HG03378 (cell line): ENCODE data around the gene SULT1C4.
"Not testable (repeated sequence)": the region's sequence is repeated elsewhere in the genome, so short reads cannot be mapped to it uniquely, and the experiment has no call there.

ENCODE experiments used
- ATAC-seq: cut with Tn5 transposase; IDR thresholded peaks from one replicate; pipeline ENCODE4 v1.9.1; 2021; ENCODE audit warnings: mild to moderate bottlenecking, moderate library complexity; ENCODE audit not compliant: unreplicated experiment

The SULT1C4 gene

GRCh38 chr2:108412995-108413710 is 35.4 kb downstream of the SULT1C4 start:
- ATAC-seq: no peak

GRCh38 chr2:108413711-108414095 is 35.9 kb downstream of the SULT1C4 start:
- ATAC-seq: no peak

DNA sequence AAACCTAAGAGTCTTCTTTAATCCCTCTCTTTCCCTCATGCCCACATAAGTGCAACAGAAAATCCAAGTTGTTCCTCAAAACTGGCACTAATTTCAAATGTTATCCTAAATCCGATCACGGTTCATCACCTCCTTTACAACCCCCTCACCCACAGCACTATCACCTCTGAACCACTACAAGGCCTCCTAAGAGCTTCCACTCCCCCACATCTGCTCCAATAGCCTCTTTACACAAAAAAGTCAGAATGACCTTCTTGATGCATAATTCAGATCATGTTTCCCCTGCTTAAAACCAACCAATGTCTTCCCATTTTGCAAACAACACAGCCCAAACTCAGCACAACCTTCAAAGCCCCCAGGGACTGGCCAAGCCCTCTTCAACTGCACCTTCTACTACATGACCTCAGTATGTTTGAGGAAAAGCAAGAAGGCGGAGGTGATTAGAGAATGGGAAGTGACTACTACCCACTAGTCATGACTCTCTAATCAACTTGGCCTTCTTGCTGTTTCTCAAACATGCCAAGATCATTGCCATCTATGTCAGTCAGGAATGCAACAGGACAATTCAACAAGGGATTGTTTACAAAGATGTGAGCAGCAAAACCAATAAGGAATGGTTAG is 36.6 kb downstream of the SULT1C4 start:
- no peak for ATAC-seq

DNA sequence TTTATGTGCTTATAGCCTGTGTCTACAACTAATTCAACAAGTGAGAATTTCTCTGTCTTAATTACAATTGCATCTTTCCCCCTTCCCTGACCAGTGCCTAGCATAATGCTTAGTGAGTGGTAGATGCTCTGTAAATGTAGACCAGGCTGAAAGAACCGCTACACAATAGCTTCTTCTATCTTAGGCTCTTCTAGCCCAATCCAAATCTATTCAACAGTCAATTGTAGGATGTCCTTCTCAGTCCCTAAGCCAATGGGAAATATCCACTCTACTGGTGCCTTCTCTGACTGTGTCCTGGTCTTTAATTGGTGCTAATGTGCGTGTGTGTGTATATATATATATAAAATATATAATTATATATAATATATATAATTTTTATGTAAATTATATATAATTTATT is 37.2 kb downstream of the SULT1C4 start:
- no peak for ATAC-seq

GRCh38 chr2:108417254-108417653 is 39.5 kb downstream of the SULT1C4 start:
- no peak for ATAC-seq

- ATAC-seq: no peak
Measured at GRCh38 chr2:108418416-108418815, 40.7 kb downstream of the SULT1C4 start.

- no peak for ATAC-seq
Measured at GRCh38 chr2:108423067-108423466, 45.3 kb downstream of the SULT1C4 start.

GRCh38 chr2:108423502-108424251 is 45.9 kb downstream of the SULT1C4 start:
- ATAC-seq: no peak

DNA sequence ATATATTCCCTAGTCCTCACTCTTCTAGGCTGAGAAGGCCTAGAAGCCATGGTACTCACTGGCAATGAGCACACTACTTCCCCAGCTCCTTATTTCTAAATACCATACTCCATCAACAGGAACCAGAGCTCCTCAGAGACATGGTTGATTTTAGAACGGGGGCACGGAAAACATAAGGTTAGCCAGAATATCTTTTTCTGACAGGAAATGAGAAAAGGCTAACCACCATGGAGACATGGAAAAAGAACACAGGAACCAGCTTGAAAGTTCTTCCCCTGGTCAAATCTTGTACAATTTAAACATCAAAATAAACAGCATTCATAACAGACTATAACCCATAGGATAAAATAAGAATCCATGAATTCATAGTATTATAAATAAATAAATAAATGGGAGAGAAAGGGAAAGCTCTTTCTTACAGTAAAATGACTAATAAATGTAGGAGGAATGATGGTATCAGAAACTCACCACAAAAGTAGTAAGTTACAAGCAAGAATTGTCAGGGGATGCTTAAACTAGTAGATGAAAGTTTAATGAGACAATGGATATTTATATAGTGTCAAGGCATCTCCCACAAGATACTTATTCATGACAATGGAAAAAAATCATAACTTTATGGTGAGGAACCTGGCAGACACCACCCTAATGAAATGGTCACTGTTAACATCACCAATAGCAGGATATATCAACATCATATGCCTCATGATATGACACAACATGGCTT is 50.7 kb downstream of the SULT1C4 start:
- ATAC-seq: no peak

DNA sequence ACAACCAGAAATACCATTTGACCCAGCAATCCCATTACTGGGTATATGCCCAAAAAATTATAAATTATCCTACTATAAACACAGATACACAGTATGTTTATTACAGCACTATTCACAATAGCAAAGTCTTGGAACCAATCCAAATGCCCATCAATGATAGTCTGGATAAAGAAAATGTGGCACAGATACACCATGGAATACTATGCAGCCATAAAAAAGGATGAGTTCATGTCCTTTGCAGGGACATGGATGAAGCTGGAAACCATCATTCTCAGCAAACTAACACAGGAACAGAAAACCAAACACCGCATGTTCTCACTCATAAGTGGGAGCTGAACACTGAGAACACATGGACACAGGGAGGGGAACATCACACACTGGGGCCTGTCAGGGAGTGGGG is 57.8 kb downstream of the SULT1C4 start:
- not testable (repeated sequence) for ATAC-seq

GRCh38 chr2:108436976-108437375 is 59.2 kb downstream of the SULT1C4 start:
- ATAC-seq: no peak
